DMS 273 (cell line): ENCODE data around the gene ZBTB7A.

ENCODE experiments used
- DNase-seq: peaks from one replicate; lab custom pipeline; 2025; ENCODE audit not compliant: unreplicated experiment; lab: John Stamatoyannopoulos, UW

The ZBTB7A gene

GRCh38 chr19:4066682-4067395 is at the start of gene ZBTB7A:
Gene ZBTB7A, minus strand, starts transcription at chr19:4066899. Its CDS starts 11,667 bp downstream, at chr19:4055232.
- peak; percentile 82 for DNase-seq

DNA sequence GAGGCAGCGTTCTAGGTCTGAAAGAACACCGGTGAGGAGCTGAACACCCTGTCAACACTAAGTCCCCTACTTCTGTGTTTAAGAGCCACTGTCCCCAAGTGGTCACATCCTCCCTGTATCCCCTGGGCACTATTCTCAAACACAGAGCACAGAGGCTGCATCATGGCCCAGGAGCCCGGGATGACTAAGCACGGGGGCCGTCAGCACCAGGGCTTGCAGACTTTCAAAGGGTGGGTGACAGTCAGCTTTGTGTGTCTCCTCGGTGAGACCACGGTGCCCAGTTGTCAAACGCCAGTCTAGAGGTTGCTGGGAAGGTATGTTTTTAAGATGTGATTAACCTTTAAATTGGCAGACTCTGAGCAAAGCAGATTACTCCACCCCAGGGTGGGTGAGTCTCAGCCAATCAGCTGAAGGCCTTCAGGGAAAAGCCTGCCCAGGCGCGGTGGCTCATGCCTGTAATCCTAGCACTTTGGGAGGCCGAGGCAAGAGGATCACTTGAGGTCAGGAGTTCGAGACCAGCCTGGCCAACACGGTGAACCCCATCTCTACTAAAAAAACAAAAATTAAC is 49.2 kb upstream of the ZBTB7A start:
- DNase-seq = no peak

GRCh38 chr19:4115050-4115817 is 48.5 kb upstream of the ZBTB7A start:
- DNase-seq = no peak

DNA sequence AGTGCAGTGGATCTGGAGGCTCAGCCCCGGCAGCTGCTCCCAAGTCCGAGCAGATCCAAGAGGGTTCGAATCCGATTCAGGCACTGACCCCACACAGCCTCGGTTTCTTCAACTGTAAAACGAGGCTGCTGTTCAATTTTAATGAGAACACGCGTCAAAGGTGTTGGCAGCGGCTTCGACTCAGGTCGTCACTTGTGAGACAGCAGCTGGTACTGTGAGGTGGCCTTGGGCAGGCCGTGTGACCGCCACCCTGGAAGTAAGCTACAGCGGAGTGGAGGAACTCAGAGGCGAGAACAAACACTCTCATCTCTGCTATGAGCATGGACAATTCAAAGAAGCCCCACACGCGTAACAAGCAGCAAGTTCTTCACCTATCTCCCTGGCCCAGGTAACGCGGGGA is 47.5 kb upstream of the ZBTB7A start:
- DNase-seq = no peak

- DNase-seq = no peak
Observed at GRCh38 chr19:4113398-4114088, 46.8 kb upstream of the ZBTB7A start.

DNA sequence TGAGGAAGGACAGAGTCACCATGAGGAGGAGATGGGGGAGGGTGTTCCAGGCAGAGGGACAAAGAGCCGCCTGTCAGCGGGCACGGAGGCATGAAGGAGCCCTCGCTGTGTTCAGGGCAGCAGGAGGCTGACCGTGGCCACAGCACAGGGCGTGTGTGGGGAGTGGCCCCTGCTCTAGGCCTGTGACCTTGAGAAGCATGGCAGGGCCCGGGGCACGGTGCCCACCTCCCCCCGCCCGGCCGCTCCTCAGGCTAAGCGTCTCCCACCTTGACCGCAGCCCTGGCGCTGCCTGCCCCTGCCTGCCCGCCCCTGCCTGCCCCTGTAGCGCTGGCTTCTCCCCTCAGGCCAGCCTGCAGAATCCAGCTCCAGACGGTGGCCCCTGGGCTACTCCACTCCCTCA is 45.7 kb upstream of the ZBTB7A start:
- DNase-seq = no peak

DNA sequence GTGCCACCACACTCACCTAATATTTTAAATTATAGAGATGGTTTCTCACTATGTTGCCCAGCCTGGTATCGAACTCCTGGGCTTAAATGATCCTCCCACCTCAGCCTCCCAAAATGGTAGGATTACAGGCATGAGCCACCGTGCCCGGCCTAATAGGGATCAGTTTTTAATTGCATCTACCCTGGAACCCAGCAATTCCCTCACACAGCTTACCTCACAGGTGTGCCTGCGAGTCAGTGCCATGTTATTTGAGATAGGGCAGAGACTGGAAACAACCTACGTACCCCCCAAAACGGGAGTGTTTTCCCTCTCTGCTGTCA is 42.9 kb upstream of the ZBTB7A start:
- no peak for DNase-seq

DNA sequence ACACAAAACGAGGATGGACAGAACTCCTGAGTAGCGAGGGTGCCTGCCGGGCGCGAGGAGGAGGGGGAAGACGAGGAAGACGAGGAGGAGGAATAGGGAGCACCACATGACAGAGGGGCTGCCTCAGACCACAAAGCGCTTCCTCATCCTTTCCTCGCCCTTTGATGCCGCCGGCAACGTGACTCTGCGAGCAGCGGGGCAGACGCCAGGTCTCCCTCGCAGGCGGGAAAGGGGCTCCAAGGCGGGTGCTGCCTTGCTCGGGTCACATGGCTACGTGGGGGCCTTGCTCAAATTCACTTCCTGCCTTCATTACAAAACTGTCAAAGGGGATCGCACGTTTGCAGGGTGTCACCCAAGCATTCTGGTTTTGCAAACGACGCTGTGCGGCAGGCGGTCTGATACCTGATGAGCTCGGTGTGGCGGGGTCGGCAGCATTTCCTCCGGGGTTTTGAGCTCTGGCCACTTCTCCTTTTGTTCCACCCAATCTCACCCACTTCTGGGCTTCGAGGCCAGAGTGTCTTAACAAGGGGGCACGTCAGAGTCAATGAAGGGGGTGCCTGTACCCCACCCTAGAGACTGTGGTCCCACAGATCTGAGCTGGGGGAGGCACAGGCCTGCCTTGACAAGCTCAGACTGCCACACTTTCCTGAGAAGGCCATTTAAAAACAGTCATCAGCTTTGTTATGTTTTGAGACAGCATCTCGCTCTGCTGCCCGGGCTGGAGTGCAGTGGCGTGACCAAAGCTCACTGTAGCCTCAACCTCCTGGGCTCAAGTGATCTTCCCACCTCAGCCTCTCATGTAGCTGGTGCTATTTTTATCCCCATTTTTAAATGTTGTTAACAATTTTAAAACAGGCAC is 42.3 kb upstream of the ZBTB7A start:
- no peak for DNase-seq

GRCh38 chr19:4103080-4103433 is 36.4 kb upstream of the ZBTB7A start:
- no peak for DNase-seq

- no peak for DNase-seq
Observed at GRCh38 chr19:4102339-4103079, 35.8 kb upstream of the ZBTB7A start.

DNA sequence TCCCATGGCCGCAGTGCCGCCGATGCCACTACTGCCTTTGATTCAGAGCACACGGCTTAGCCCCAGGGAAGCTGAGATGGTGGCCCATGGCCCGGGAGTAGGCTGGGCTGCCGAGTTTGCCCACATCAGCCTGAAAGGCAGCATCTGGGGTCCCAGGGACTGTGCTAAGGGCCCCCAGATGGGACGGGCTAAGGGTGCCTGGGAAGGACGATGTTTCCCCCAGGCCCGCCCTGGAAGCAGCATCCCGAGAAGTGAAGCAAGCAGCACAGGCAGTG is 34.7 kb upstream of the ZBTB7A start:
- DNase-seq = no peak

DNA sequence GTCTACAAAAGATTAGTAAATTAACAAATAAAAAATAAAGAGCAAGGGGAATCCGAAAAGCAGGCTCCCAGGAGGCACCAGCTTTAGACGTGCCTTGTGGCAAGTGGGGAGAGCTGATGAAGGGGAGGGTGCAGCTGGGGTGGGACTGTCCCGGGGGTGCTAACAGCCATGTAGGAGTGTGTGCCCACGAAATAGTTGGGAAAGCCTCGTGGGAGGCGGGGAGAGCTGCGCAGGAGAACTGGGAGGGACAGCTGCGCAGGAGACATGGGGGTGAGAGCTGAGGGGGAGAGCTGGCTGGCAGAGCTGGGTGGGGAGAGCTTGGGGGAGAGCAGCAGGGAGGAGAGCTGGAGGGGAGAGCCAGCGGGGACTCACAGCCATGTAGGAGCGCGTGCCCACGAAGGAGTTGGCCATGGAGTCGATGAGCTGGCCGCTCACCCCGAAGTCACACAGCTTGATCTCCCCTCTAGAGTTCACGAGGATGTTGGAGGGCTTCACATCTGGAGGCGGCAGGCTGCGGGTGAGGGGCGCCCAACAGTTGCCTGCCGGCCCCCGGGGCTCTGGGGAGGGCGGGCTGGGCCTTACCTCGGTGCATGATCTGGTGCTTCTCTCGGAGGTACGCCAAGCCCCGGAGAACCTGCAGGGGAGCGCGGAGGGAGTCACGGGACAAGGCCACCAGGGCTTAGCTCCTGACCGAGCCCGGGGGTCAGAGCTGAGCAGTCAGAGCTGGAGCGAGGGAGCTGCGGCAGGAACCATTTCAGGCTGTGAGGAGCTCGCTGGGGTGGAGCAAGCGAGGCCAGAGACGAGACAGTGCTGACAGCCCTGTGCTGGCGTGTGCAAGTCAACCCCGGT is 34.2 kb upstream of the ZBTB7A start:
- no peak for DNase-seq

DNA sequence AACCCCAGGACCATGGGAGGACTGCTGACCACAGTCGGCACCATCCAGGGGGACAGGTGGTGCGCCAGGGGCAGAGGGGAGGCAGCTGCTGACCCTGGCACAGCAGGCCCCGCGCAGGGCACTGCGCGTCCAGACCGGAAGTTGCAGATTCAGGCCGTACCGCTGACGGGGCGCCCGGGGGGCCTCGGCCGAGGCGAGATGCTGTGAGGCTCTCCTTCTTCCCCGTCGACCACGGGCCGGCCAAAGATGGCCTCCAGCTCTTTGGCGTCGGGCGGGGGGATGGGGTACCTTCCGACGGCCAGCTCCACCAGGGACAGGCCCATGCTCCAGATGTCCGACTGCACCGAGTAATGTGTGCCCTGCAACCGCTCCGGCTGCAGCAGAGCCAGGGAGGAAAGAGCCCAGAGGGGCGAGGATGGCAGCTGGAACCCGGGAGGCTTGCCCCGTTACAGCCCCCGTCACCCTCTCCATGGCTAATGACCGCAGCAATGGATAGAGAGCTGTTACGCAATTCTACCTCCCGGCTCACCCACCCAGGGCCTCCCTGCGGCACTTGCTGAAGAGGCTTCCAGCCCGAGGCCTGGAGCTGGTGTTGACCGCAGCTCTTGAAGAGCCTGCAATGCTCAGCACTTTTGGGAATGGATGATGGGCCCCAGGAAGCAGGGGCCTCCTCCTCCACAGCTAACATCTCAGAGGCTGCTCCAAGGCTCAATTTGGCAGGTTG is 32.5 kb upstream of the ZBTB7A start:
- DNase-seq = no peak

DNA sequence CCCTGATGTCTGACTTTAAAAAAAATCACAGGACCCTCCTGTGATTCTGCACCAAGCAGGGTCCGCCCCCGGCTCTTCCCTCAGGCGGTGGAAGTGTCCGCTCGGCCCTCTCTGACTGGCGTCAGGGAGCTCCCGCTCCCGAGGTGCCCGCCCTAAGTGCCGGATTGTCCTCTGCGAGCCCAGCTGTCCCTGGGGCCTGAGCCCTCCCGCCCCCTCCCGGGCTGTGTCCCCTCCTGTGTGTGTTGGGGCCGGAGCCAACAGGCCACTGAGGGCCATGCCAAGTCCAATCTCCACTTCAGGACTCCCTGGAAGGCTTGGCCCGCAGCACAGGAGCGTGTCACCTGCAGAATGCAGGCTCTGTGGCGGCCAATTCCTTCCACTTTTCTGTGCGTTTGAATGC is 31.8 kb upstream of the ZBTB7A start:
- DNase-seq = no peak

DNA sequence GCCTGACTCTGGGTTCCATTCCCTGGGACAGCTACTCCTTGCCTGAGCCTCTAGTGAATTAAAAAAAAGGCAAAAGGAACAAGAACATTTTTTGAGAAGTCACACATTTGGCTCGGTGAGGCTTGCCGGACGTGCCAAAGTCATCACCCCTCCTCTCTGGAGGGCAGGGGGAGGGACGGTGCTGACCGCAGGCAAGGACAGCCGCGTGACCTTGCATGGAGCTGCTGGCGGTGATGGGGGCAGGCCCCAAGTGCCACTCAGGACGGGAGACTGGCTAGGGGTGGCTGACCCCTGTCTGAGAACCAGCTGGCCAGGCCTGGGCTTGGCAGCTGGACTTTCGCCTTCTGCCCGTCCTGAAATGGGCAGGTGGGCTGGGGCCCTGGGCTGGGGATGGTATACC is 30.8 kb upstream of the ZBTB7A start:
- DNase-seq = no peak

DNA sequence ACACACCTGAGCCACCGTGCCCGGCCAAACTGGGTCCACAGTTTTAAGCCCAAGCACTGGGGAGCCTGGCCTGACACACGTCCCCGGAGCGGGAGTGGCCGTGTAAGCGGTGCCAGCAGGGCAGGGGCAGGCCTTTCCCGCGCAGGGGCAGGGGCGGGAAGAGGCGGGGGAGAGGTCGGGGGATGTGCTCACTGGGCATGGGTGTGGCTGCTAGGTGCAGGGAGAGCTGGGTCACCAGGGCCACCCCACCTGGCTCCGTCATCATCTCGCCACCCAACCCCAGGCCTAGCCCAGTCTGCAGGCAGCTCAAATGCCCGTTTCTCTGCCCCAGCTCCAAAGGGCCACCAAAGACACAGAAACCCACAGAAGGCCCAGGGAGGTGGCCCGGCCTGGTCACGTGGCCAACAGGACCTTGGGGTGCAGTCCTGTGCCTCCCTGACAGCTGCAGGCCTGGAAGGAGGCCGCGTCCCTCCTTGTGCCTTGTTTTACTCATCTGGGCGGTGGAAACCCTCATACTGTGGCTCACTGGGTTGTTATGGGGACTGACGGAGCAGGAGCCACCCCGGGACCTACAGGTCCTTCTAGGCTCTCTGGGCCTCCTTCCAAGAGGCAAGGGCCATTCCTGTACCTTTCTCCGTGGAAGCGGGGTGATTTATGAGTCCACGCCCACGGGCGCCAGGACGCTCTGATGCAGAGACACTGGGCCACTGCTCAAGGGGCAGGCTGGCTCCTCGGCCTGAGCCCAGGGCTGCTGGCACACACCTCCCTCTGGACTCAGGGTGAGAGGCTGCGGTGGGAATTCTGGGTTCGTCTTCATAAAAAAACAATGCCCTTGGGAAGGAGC is 29.6 kb upstream of the ZBTB7A start:
- no peak for DNase-seq

DNA sequence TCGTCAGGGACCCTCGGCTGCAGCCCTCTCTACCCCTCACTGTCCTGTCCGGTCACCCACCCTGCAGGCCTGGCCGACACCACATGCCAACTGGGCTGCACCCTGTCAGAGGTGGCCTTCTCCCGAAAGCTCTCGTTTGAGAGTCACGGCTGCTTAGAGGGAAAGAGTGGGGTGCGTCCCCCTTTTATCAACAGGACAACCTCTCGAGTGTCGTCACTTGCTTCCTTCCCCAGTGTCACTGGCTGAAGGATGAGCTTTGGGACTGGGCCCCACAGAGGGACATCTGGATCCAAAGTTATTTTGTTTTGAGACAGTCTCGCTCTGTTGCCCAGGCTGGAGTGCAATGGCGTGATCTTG is 28.8 kb upstream of the ZBTB7A start:
- DNase-seq = no peak

DNA sequence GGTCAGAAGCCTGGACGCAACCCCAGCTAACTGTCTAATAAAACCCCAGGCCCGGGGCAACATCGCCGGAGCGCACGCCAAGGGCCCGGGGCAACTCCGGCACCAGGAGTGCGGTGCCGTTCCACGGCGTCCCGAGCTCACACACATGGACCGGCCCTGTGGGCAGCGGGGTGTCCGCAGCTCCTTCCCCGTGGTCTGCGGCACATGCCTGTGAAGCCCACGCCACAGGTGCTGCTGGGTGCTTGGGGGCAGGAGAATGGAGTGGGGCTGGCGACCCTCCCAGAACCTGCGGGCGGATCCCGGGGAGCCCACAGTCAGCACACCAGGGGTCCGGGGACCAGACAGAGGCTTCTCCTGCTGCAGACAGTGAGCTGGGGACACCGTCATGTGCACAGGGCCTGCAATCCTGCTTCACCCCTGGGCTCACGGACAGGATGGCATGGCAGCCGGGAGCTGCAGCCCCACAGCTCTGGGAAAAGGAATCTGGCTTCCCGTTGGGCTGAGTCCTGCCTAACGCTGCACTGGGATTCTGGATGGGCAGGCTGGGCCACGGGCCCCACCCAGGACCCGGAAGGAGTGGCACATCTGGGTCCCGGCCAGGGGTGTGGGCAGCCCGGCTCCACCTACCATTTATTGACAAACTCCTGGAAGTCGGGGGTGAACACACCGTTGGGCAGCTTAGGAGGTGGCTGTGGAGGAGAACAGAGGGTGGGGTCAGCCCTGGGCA is 28.2 kb upstream of the ZBTB7A start:
- DNase-seq = no peak
